Brain pericyte (primary cell): ENCODE results near the gene PLEKHG5.

Experiments
- DNase-seq: peaks from one replicate; pipeline ENCODE4 v3.0.0-alpha.2; 2012; ENCODE audit warnings: low read depth, low spot score

The PLEKHG5 gene

DNA sequence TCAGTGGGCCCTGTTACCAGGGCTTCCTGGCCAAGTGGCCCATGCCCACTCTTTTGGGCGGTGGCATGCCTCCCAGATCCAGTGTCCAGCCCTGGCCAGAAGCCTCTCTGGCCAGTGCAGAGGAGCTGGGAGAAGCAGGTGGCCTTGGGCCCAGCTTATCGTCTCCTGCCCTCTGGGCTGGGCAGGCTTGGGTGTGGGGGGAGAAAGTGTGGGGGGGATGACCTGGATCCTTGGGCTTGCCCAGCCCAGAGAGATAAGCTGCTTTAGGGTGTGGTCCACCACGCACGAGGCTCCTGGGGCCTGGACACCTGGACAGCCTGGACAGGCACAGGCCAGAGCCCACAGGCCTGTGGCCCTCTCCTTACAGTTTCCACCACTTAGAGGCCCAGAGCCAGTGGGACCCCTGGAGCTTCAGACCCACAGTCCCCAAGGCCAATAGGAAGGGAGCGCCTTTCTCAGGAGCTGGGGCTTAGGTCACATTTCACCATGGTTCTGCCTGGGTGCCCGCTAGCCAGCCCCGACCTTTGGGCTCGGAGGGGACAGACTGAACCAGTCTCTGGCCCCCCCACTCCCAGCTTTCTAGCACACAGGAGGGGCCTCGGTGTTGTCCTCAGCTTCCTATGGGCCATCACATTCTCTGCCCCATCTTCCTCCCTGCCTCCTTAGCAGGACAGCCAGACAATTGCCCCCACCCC is 65.0 kb downstream of the PLEKHG5 start:
- no peak for DNase-seq

DNA sequence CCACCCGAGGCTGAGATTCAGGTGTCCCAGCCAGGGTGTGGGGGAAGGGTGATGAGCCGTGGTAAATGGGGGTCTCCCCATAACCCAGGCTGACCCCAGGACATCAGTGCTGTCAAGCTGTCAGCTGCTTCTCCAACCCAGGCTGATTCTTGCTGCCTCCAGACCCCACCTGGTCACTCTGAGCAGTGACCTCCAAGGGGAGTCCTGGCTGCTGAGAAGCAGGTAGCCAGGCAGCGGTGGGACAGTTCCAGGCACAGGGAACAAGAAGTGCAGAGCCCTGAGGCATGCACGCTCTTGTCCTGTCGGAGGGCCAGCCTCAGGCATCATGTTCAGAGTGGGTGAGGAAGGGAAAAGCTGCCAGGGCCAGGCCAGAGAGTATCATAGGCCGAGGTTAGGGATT is 65.8 kb downstream of the PLEKHG5 start:
- DNase-seq: no peak

DNA sequence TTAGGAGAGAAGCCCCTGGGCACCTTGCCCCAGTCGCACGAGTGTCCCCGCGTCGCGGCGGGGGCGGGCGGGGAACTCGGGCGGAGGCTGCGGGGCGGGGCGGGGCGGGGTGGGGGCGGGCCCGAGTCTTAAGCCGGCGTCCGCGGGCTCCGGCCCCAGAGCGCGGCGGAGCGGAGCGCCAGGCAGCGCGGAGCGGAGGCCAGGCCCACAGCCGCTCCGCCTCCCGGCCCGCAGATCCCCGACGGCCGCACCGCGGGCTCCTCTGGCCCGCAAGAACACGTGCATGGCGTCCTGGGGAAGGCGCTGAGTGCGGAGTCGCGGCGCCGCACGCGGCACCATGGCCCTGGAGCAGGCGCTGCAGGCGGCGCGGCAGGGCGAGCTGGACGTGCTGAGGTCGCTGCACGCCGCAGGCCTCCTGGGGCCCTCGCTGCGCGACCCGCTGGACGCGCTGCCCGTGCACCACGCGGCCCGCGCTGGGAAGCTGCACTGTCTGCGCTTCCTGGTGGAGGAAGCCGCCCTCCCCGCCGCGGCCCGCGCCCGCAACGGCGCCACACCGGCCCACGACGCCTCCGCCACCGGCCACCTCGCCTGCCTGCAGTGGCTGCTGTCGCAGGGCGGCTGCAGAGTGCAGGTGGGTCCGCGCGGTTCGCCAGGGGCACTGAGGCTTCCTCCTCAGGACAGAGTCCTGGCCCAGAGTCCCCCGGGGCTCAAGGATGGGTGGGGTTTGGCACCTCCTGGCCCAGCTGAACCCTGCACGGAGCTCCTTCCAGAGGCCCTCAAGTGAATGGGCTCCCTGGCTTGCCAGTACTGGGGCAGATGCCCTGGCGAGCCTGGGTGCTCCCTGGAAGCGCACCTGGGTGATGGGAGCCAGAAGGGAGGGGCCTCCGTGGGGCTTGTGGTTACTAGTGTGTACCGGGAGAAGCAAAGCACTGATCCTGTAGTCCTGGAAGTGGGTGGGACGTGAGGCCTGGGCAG is 66.6 kb downstream of the PLEKHG5 start, which contains the start of gene ESPN:
ESPN (plus strand) TSS at position 158 of the 975 bp plus-strand sequence; CDS start at position 338, 180 bp downstream.
- DNase-seq: no peak

DNA sequence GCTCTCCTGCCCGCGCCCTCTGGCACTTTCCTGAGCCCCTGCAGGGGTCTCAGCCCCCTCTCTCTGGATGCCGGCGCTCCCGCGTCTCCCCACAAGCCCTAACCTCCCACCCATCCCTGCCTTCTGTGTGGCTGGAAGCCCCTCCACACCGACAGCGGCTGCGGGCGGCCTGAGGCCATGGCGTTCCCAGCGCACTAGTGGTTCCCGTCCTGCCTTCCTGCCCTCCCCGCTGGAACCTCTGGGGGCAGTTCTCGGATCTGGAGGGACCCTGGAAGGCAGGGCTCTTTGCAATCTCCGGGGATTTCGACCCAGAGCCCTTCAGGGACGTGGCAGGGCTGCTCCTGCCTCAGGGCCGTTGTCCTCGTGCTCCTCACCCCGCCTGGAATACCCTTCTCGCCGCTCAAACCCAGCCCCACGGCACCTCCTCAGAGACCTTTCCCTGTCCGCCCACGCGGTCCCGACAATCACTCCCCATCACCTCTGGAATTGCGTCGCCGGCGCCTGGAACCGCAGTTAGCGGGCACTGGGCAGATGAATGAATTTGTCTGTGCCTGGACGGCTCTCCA is 67.4 kb downstream of the PLEKHG5 start:
- DNase-seq: no peak

DNA sequence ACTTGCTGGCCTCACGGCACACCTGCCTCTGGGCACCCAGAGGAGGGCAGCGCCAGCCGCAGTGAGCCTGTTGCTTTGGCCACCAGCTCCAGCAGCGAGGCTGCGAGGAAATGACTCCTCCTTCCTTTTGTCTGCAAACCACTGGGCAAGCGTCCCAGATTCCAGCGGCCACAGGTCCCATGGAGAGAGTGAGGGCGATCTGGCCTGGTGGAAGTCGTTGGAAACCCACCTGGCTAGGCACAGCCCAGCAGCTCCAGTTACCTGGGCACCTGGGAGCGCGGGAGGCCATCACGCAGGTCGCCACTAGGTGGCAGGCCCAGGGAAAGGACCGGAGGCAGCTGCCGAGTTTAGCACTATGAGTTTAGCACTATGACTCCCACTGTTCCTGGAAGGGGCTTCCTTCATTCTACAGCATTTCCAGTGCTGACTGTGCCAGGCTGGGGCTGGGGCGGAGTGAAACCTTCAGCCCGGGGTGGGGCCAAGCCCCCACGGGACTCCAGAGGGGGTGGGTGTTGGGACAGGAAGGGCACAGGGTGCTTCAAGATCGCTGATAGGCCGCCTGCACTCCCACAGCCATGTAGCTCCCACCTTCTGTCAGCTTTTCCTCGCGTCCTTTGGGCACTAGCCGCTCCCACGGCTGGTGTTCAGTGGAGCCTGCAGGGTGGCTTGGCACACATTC is 68.0 kb downstream of the PLEKHG5 start:
- no peak for DNase-seq

DNA sequence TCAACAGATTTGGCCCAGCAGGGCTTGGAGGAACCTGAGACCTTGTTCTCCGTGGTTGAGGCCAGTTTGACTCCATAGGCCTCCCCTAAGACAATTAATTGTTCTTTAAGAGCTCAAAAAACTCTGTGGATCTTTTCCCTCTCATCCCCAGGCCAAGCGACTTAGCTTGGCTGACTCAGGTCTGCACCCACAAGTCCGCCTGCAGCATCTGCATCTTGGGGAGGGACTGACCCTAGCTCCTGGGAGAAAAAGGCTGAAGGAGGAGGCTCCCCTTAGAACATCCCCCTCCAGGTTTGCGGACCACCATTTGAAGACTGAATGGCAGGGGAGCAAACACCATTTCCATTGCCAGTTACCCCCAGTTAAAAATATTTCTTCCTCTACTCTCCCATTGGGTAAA is 70.2 kb downstream of the PLEKHG5 start:
- DNase-seq: no peak

DNA sequence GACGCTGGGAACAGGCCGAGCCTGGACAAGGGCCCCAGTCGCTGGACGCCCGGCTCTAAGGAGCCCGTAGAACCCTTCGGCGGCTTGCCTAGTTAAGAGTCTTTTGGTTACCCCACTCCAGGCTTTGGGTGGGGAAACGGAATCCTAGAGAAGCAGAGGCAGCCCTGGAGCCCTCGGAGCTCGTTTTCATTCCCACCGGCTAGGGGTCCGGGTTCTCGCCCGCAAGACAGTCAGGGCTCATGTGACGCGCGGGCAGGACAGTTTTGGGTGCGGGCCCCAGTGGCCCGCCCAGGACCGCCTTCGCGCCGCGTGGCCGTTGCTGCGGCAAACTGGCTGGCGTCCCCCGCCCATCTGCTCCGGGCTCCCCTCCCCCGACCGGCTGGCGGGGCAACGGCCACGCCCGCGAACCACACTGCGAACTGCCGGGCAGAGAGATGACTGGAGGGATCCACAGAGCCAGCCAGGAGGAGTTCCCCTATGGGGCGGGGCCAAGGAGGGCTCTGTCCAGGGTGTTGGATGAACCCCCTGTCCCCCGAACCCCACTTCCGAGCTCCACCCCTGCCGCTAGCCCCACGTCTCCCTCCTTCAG is 70.9 kb downstream of the PLEKHG5 start:
- no peak for DNase-seq

DNA sequence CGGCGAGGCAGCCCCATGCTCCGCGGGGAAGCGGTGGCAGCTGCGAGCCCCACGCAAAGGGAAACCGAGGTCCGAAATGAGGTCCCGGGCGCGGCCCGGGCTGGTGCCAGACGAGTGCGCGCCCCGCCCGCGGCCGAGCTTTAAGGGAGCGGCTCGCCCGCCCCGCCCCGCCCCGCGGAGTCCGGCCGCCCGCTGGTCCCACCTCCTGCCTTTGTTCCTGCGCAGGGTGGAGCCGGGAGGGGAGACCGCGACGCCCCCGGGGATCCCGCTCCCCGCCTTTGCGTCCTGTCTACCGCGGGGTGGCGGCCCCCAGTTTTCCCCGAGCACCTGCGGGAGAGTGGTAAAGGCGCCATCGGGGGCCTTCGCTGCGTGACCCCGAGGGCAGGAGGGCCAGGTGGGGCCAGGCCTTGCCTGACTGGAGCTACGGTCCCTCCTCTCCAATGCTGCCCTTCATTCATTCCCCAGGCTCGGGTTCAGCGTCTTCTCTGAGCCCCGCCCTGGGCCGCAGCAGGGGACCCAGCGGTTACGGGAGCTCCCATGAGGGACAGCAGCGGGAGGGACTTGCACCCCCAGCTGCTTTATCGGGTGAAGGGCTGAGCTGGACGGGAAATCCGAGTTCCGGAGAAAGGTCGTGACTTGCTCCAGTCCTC is 71.5 kb downstream of the PLEKHG5 start, which contains the start of gene HES2:
HES2 (minus strand) TSS at position 116 of the 650 bp plus-strand sequence; CDS start at position 17, 99 bp downstream.
- no peak for DNase-seq

DNA sequence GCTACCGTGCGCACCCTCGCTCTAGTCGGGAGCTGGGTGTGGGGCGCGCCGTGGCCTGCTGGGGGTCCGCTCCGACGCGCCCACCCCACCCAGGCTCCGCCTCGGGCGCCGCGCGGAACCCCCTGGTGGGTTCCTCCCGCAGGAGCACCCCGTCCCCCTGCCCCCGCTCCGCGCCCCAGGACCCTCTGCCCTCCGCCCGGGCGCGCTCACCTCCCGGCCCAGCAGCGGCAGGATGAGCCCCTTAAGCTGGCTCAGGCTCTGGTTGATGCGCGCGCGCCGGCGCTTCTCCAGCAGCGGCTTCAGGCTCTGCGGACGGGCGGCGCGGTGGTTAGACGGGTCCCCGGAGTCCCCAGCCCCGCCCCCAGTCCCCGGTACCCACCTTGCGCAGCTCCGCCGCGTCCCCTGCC is 72.1 kb downstream of the PLEKHG5 start:
- DNase-seq: no peak

DNA sequence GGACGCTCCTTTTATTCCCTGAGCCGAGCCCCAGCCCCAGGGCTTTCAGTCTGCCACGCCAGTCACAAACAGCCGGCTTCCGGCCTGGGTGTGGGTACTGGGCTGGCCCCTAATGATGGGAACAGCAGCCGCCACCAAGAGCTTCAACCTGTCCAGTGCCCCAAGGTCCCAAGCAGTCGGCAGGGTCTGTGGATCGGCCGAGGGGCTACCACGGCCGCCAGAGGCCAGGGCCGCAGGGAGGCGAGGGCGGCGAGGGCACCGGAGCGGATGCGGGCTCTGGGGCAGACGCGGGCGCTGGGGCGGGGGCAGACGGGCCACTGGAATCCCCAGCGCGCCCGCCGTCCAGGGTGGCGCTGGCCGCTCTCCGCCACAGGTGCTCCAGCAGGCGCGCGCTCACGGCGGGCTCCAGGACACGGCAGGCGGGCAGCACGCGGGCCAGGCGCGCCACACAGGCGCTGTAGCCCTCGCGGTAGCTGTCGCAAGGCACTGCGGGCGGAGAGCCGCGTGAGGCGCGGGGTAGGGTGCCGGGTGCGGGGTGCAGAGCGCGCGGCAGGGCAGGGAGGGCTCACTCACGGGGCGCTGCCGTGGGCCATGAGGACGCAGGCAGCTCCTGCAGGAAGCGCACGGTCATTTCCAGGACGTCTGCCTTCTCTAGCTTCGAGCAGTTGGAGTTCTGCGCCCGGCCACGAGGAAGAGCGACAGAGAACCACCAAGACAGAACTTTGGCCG is 72.6 kb downstream of the PLEKHG5 start:
- DNase-seq: no peak

DNA sequence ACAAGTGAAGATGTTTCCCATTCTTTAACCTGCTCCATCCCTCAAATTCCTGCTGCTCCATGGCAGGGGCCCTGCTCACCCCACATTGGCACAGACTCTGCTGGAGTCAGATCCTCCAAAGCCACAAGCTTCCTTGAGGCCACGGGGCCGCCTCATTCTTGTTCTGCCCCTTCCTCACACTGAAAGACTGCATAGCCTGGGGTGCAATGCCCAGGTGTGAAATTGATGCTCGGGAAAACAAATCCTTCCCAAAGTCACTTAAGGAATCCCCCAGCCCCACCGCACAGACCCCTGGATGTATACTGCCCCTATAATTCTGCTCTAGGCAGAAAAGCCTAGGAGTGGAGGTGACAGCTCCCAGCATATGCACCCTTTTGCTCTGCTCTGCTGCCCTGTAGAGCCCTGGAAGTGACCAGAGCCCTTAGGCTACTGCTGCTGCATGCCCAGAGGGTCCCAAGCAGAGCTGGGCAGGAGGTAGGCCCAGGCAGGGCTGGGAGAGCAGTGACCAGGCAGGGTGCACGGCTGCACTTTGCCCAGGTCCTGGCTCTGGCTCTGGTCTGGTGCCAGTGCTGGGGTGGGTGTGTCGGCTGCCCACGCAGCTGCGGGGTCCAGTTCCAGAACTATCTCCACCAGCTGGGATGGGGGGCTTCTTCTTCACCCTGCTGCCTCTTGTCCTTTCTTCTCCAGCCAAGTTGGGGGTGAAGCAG is 73.4 kb downstream of the PLEKHG5 start:
- no peak for DNase-seq
